Measurements from ENCODE around the gene SCAP. TPM values are rescaled to one million over a fixed set of nuclear protein-coding genes. Genes with fewer than 3 reads are reported as not detected.

The SCAP gene
- total RNA-seq, 2 experiments from 2014 or later, result 58.3 to 60.3 TPM

DNA sequence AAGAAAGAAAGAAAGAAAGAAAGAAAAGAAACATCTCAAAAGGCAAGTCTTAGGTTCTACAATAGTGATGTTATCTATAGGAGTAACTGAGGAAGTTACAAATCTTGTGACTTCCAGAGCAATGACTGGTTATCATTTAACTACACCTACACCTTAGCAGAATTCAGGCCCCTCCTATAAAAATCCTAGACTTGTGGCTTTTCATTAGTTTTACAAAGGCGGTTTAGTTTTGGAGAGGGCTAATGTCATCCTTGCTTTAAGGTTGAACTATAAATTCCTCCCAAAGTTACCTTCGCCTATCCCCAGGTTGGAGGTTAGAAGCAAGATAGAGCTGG lies 4.1 kb upstream of the SCAP start:
- Mint-ChIP-seq H3K36me3 (ENCODE audit: low read depth) (peaks cover 9% of the 10 kb centered on the region), H3K27me3 (no peaks in the 10 kb centered on the region), H3K27ac (no peak overlapping the region), H3K4me3 (no peak overlapping the region), H3K9me3 (no peaks in the 10 kb centered on the region), H3K4me1 (ENCODE audit: low read depth) (peaks cover 20% of the 10 kb centered on the region)
- H3K4me1 ChIP-seq (ENCODE audit: insufficient read depth, low read length), result peaks cover 15% of the 10 kb centered on the region
- H3K4me3 ChIP-seq (ENCODE audit: low read length), result no peak overlapping the region
- H3K27me3 ChIP-seq (ENCODE audit: control insufficient read depth in 1 of 2, insufficient read depth in 2 of 2, low read length in 2 of 2), result no peaks in the 10 kb centered on the region
- intact Hi-C loops (cut with DNase I, micrococcal nuclease), result loop anchor here (5.0 kb wide), 4 partner anchors 33 to 1613 kb away; partner anchors contain the start of genes CCDC12 (in 1 of the 2), ELP6 (in 1 of the 2), NBEAL2 (in 1 of the 2) and QRICH1 (in 1 of the 2)
- DNase-seq (no peak), ATAC-seq (ENCODE audit: poor library complexity) (no peak)
- H3K36me3 ChIP-seq (ENCODE audit: insufficient read depth, low read length), result no peaks in the 10 kb centered on the region
- no peaks in the 10 kb centered on the region for H3K9me3 ChIP-seq (ENCODE audit: control insufficient read depth in 1 of 2, insufficient read depth in 1 of 2, low read length in 2 of 2)
- ChIA-PET CTCF (no interaction called here), POLR2A (no interaction called here)
- H3K27ac ChIP-seq (ENCODE audit: low read depth in 1 of 2, low read length in 2 of 2), result no peak overlapping the region
- TF ChIP-seq, protein P1, sequence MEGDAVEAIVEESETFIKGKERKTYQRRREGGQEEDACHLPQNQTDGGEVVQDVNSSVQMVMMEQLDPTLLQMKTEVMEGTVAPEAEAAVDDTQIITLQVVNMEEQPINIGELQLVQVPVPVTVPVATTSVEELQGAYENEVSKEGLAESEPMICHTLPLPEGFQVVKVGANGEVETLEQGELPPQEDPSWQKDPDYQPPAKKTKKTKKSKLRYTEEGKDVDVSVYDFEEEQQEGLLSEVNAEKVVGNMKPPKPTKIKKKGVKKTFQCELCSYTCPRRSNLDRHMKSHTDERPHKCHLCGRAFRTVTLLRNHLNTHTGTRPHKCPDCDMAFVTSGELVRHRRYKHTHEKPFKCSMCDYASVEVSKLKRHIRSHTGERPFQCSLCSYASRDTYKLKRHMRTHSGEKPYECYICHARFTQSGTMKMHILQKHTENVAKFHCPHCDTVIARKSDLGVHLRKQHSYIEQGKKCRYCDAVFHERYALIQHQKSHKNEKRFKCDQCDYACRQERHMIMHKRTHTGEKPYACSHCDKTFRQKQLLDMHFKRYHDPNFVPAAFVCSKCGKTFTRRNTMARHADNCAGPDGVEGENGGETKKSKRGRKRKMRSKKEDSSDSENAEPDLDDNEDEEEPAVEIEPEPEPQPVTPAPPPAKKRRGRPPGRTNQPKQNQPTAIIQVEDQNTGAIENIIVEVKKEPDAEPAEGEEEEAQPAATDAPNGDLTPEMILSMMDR (IDR thresholded peaks at IDR 0.05), result no peak

DNA sequence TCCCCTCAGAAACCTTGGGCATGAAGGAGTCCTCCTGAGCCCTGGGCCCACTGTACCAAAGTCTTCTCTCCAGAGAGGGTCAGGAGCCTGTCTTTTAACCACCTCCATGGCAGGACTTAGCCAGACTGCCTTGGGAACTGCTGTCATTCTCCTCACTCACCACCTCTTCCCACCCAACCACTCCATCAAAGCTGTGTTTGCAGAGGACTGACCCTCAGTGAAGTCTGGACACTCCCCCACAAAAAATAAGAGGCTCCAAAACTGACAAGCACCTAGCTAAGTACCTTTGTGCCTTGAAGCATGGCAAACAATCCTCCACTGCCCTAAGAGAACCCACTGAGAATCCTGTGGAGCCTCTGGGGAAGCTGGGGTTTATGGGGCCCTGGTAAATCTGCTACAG lies 2.3 kb upstream of the SCAP start:
- ChIA-PET POLR2A (interaction anchor here (0.6 kb wide), 1 partner anchor 57 kb away, joined by 3 read pairs; no protein-coding TSS in a partner anchor), CTCF (interaction anchor here (0.5 to 5.2 kb wide), 2 partner anchors 24 to 57 kb away, joined by 3 to 51 read pairs; no protein-coding TSS in a partner anchor)
- no peak overlapping the region for H3K27ac ChIP-seq (ENCODE audit: low read depth in 1 of 2, low read length in 2 of 2)
- DNase-seq (no peak), ATAC-seq (ENCODE audit: poor library complexity) (no peak)
- Mint-ChIP-seq H3K27ac (no peak overlapping the region), H3K9me3 (no peaks in the 10 kb centered on the region), H3K4me3 (peak overlapping the region; percentile 51), H3K36me3 (ENCODE audit: low read depth) (peaks cover 11% of the 10 kb centered on the region), H3K4me1 (ENCODE audit: low read depth) (peaks cover 33% of the 10 kb centered on the region), H3K27me3 (no peaks in the 10 kb centered on the region)
- peaks cover 28% of the 10 kb centered on the region for H3K4me1 ChIP-seq (ENCODE audit: insufficient read depth, low read length)
- intact Hi-C loops (cut with DNase I, micrococcal nuclease), result loop anchor here (5.0 kb wide), 4 partner anchors 34 to 1614 kb away; partner anchors contain the start of genes CCDC12 (in 1 of the 2), ELP6 (in 1 of the 2), NBEAL2 (in 1 of the 2) and QRICH1 (in 1 of the 2)
- TF ChIP-seq, protein P1 (IDR thresholded peaks at IDR 0.05), result no peak
- H3K9me3 ChIP-seq (ENCODE audit: control insufficient read depth in 1 of 2, insufficient read depth in 1 of 2, low read length in 2 of 2), result no peaks in the 10 kb centered on the region
- no peak overlapping the region for H3K4me3 ChIP-seq (ENCODE audit: low read length)
- peaks cover 3% of the 10 kb centered on the region for H3K36me3 ChIP-seq (ENCODE audit: insufficient read depth, low read length)
- H3K27me3 ChIP-seq (ENCODE audit: control insufficient read depth in 1 of 2, insufficient read depth in 2 of 2, low read length in 2 of 2), result no peaks in the 10 kb centered on the region

DNA sequence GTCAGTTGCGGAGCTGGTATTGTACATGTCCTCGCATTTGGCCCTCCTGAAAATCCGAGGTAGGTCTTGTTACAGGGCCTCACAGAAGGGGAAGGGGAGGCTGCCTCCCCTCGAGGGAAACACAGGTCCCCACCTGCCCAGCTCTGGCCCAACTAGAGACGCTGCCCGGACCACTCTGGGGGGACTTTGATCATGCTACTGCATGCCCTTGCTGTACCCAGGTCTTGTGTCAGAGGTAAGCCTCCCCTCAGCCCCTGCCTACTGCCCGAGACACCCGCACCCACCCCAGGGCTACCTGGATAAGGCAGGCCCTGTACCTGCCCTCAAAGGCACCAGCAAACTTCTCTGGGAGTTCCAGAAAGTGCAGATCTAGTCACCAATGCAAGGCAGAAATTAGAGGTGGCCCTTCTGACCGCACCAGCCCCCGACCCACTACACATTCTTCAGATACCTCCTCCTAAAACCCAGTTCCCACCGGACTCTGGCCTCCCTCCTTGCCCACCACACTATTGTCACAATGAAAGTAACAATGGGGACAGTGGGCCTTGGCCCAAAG lies 981 bp upstream of the SCAP start:
- no peaks in the 10 kb centered on the region for H3K27me3 Mint-ChIP-seq
- no peaks in the 10 kb centered on the region for H3K9me3 Mint-ChIP-seq
- peaks cover 3% of the 10 kb centered on the region for H3K36me3 ChIP-seq (ENCODE audit: insufficient read depth, low read length)
- DNase-seq, result peak in 1 of 14 experiments; percentile 33
- peak overlapping the region; percentile 89 for H3K27ac Mint-ChIP-seq
- ChIA-PET POLR2A (interaction anchor here (0.6 to 2.6 kb wide), 2 partner anchors 55 to 1533 kb away, joined by 4 to 16 read pairs; no protein-coding TSS in a partner anchor), CTCF (interaction anchor here (0.9 to 5.2 kb wide), 6 partner anchors 10 to 312 kb away, joined by 3 to 51 read pairs (median 4); no protein-coding TSS in a partner anchor)
- TF ChIP-seq, protein P1 (IDR thresholded peaks at IDR 0.05), result no peak
- intact Hi-C loops (cut with DNase I, micrococcal nuclease), result loop anchor here (1.0 to 5.0 kb wide), 6 partner anchors 34 to 1616 kb away; partner anchors contain the start of genes CCDC12 (in 1 of the 2), ELP6 (in 1 of the 2), NBEAL2 (in 1 of the 2) and PTPN23 (in 1 of the 2)
- peaks cover 28% of the 10 kb centered on the region for H3K4me1 ChIP-seq (ENCODE audit: insufficient read depth, low read length)
- H3K27ac ChIP-seq (ENCODE audit: low read depth in 1 of 2, low read length in 2 of 2), result no peak overlapping the region
- no peak for ATAC-seq (ENCODE audit: poor library complexity)
- no peaks in the 10 kb centered on the region for H3K27me3 ChIP-seq (ENCODE audit: control insufficient read depth in 1 of 2, insufficient read depth in 2 of 2, low read length in 2 of 2)
- peaks cover 11% of the 10 kb centered on the region for H3K36me3 Mint-ChIP-seq (ENCODE audit: low read depth)
- peak overlapping the region; percentile 68 for H3K4me3 ChIP-seq (ENCODE audit: low read length)
- peaks cover 38% of the 10 kb centered on the region for H3K4me1 Mint-ChIP-seq (ENCODE audit: low read depth)
- peak overlapping the region; percentile 99 for H3K4me3 Mint-ChIP-seq
- H3K9me3 ChIP-seq (ENCODE audit: control insufficient read depth in 1 of 2, insufficient read depth in 1 of 2, low read length in 2 of 2), result no peaks in the 10 kb centered on the region

Measured in CD4-positive, alpha-beta T cell (primary cell).